Adipocyte (in vitro differentiated cells): ENCODE data around the gene RNF123.
"Not testable (repeated sequence)": the region's sequence is repeated elsewhere in the genome, so short reads cannot be mapped to it uniquely, and the experiment has no call there.

Source experiments
- DNase-seq: peaks from one replicate; pipeline ENCODE4 v3.0.0-alpha.2; 2015; ENCODE audit warnings: low read depth
- H3K27me3 ChIP-seq: replicated peaks from 2 replicates; pipeline ENCODE4 v1.7.0; 2013; ENCODE audit warnings: mild to moderate bottlenecking, low read length, moderate library complexity; ENCODE audit not compliant: control insufficient read depth, insufficient read depth
- H3K36me3 ChIP-seq: 2 replicates; pipeline ENCODE4 v1.7.0; 2013; ENCODE audit warnings: low read length, mild to moderate bottlenecking, moderate library complexity; ENCODE audit not compliant: control insufficient read depth, insufficient read depth, severe bottlenecking
- H3K4me1 ChIP-seq: 2 replicates; pipeline ENCODE4 v1.7.0; 2013; ENCODE audit warnings: mild to moderate bottlenecking, low read length, moderate library complexity; ENCODE audit not compliant: control insufficient read depth, insufficient read depth
- H3K4me3 ChIP-seq: 2 replicates; pipeline ENCODE4 v1.7.0; 2013; ENCODE audit warnings: mild to moderate bottlenecking, low read length, moderate library complexity
- H3K9ac ChIP-seq: 2 replicates; pipeline ENCODE4 v1.7.0; 2013; ENCODE audit warnings: mild to moderate bottlenecking, low read length, moderate library complexity
- H3K9me3 ChIP-seq: 2 replicates; pipeline ENCODE4 v1.7.0; 2013; ENCODE audit warnings: mild to moderate bottlenecking, low read length, moderate library complexity; ENCODE audit not compliant: control insufficient read depth

Gene RNF123

GRCh38 chr3:49684453-49684852 is 4.9 kb upstream of the RNF123 start:
- not testable (repeated sequence) for H3K4me3 ChIP-seq, DNase-seq, H3K27me3 ChIP-seq, H3K9ac ChIP-seq, H3K9me3 ChIP-seq, H3K4me1 ChIP-seq
- peaks cover 50% of the 10 kb centered on the region for H3K36me3 ChIP-seq

GRCh38 chr3:49685103-49685502 is 4.3 kb upstream of the RNF123 start:
- DNase-seq, H3K4me1 ChIP-seq, H3K9me3 ChIP-seq, H3K27me3 ChIP-seq, H3K4me3 ChIP-seq, H3K9ac ChIP-seq: not testable (repeated sequence)
- peaks cover 43% of the 10 kb centered on the region for H3K36me3 ChIP-seq

GRCh38 chr3:49685846-49686245 is 3.5 kb upstream of the RNF123 start:
- H3K9ac ChIP-seq, H3K4me1 ChIP-seq, H3K9me3 ChIP-seq, DNase-seq, H3K27me3 ChIP-seq, H3K4me3 ChIP-seq: not testable (repeated sequence)
- peaks cover 36% of the 10 kb centered on the region for H3K36me3 ChIP-seq

- DNase-seq, H3K27me3 ChIP-seq, H3K4me1 ChIP-seq, H3K4me3 ChIP-seq, H3K9ac ChIP-seq, H3K9me3 ChIP-seq: not testable (repeated sequence)
- H3K36me3 ChIP-seq, result peaks cover 31% of the 10 kb centered on the region
These were observed 3.0 kb upstream of the RNF123 start for GRCh38 chr3:49686346-49686745.

GRCh38 chr3:49686769-49687423 is 2.5 kb upstream of the RNF123 start:
- H3K4me1 ChIP-seq, H3K27me3 ChIP-seq, H3K9me3 ChIP-seq, H3K9ac ChIP-seq, H3K4me3 ChIP-seq: not testable (repeated sequence)
- H3K36me3 ChIP-seq, result peaks cover 25% of the 10 kb centered on the region
- peak; percentile 39 for DNase-seq

- H3K36me3 ChIP-seq, result peaks cover 20% of the 10 kb centered on the region
- not testable (repeated sequence) for H3K4me3 ChIP-seq, H3K27me3 ChIP-seq, H3K4me1 ChIP-seq, H3K9ac ChIP-seq, H3K9me3 ChIP-seq, DNase-seq
These were observed 1.9 kb upstream of the RNF123 start for GRCh38 chr3:49687424-49687795.

GRCh38 chr3:49688338-49689045 is 865 bp upstream of the RNF123 start:
- Histone ChIP-seq H3K4me3 (peak overlapping the region; percentile 98), H3K9ac (peak overlapping the region; percentile 98)
- H3K36me3 ChIP-seq, H3K4me1 ChIP-seq, DNase-seq, H3K27me3 ChIP-seq, H3K9me3 ChIP-seq: not testable (repeated sequence)

- H3K36me3 ChIP-seq, H3K4me1 ChIP-seq, H3K27me3 ChIP-seq, DNase-seq, H3K9me3 ChIP-seq: not testable (repeated sequence)
- peak overlapping the region; percentile 98 for H3K4me3 ChIP-seq
- H3K9ac ChIP-seq, result peak overlapping the region; percentile 98
These were observed 709 bp downstream of the RNF123 start for GRCh38 chr3:49689908-49690624.

- DNase-seq, H3K4me1 ChIP-seq, H3K36me3 ChIP-seq, H3K9me3 ChIP-seq, H3K27me3 ChIP-seq, H3K4me3 ChIP-seq, H3K9ac ChIP-seq: not testable (repeated sequence)
These were observed 1.5 kb downstream of the RNF123 start for GRCh38 chr3:49690856-49691255.

- H3K4me1 ChIP-seq, DNase-seq, H3K9me3 ChIP-seq, H3K4me3 ChIP-seq, H3K27me3 ChIP-seq, H3K36me3 ChIP-seq, H3K9ac ChIP-seq: not testable (repeated sequence)
These were observed 2.1 kb downstream of the RNF123 start for GRCh38 chr3:49691481-49691880.

GRCh38 chr3:49694409-49695070 is 5.2 kb downstream of the RNF123 start:
- not testable (repeated sequence) for H3K4me3 ChIP-seq, H3K9ac ChIP-seq, H3K4me1 ChIP-seq, H3K9me3 ChIP-seq, DNase-seq, H3K27me3 ChIP-seq
- H3K36me3 ChIP-seq, result peaks cover 19% of the 10 kb centered on the region
